Left cardiac atrium (tissue), 4 donors: ENCODE data around the gene MC1R. TPM values are rescaled to one million over a fixed set of nuclear protein-coding genes. Genes with fewer than 3 reads are reported as not detected.
"Not testable (repeated sequence)": the region's sequence is repeated elsewhere in the genome, so short reads cannot be mapped to it uniquely, and the experiment has no call there.

ENCODE experiments used
- ATAC-seq, 2 donors: fragments of 200-7000 bp; cut with Tn5 transposase; one replicate each; pipeline ENCODE4 v1.9.1; 2020; ENCODE audit warnings: mild to moderate bottlenecking in 2 of 2, moderate library complexity in 2 of 2
- DNase-seq: peaks from one replicate; pipeline ENCODE4 v3.0.0-alpha.2; 2020
- intact Hi-C, 2 donors: fragments of 100-400 bp; cut with DNase I; formaldehyde crosslinking; loops; one replicate each; pipeline versions ENCODE4 v1.14.1 to v1.15.1; 2022 to 2023
- total RNA-seq, 2 donors: library from RNA; stranded (reverse); fragmentation: NEBNext Ultra II Directional; extraction: Animal tissue kit (Norgen Biotek cat#: 25700); gene quantifications; one replicate each; pipeline ENCODE4 v1.2.1, GENCODE V29; 2021
- donor health status: DM: no; HTN: yes; CAD: no.
- donor health status: DM: no; HTN: yes; CAD: no; lungs with severe emphysema.
- donor health status: DM: yes; HTN: yes; CAD: no.
- donor health status: Dilated cardiomyopathy.

Gene MC1R
- total RNA-seq, 2 donors from 2014 or later: 1.9 to 2.3 TPM

DNA sequence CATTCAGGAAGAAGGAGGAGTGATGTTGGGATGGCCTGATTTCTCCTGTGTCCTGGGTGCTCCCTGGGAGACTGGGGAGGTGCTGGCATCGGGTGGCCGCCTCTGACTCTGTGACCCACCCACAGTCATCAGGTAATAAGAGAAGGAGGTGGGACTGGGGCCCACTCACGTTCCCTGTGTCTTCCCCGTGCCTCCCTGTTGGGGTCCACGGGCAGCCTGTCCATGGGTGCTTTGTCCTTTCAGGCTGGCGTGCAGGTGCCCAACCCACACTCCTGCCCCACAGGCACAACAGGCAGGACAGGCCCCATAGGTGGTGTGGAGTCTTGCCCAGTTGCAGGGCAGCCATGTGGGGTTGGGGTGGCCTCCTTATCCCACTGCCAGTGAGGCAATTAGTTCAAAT is 33.9 kb downstream of the MC1R start:
- intact Hi-C loops: no loop called here
- DNase-seq: no peak
- no peak for ATAC-seq

- DNase-seq (no peak), ATAC-seq (no peak)
- intact Hi-C loops: no loop called here
Observed at GRCh38 chr16:89953671-89954406, 35.2 kb downstream of the MC1R start.

DNA sequence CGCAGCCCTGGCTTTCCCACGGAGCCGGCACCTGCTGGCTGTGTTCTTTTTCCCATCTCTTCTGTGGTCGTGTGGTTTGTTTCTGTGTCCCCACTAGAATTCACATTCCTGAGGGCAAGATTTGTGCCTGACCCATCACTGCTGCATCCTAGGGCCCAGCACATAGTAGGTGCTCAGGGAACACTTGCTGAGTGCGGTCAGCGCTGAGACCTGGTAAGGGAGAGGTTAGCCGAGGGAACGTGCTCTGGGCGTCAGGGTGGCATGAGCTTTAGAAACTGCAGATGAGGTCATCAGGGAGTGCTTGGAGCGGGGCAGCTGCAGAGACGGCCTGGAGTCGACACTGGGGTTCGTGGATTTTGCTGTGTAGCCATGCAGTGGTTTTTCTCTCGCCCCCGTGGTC is 35.8 kb downstream of the MC1R start:
- intact Hi-C loops: no loop called here
- ATAC-seq (no peak), DNase-seq (no peak)

DNA sequence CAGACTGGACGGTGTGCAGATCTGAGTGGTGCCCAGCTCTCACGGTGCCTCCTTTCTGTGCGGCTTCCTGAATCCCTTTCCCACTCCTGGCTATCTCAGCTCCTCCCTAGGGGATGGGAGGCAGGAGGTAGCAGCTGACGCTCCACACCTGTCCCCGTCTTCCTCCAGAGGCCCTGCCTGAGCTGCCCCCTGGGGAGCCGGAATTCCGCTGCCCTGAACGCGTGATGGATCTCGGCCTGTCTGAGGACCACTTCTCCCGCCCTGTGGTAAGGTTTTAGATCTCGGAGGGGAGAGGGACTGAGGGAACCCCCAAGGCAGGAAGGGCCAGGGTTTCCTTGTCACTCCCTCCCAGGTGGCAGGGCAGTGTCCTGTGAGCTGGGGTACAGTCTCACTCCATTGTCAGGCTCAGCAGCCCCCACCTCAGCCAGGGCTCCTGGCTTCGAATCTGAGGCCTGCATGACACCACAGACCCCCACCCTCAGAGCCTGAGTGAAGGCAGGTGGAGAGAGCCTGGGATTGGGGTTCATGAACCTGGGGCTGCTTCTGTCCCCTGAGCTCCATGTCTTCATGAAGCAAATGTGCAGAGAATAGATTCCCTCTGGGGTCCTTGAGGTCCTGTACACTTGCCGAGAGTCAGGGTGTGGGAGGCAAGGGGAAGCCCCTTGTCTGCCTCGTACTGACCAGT is 36.5 kb downstream of the MC1R start:
- DNase-seq: no peak

GRCh38 chr16:89956505-89957215 is 38.0 kb downstream of the MC1R start:
- ATAC-seq (peak in 1 of 2 donors; percentile 12), DNase-seq (no peak)
- intact Hi-C loops: no loop called here

More for the DNA sequence above, 36.5 kb downstream of the MC1R start:
- intact Hi-C loops: no loop called here
- no peak for ATAC-seq

DNA sequence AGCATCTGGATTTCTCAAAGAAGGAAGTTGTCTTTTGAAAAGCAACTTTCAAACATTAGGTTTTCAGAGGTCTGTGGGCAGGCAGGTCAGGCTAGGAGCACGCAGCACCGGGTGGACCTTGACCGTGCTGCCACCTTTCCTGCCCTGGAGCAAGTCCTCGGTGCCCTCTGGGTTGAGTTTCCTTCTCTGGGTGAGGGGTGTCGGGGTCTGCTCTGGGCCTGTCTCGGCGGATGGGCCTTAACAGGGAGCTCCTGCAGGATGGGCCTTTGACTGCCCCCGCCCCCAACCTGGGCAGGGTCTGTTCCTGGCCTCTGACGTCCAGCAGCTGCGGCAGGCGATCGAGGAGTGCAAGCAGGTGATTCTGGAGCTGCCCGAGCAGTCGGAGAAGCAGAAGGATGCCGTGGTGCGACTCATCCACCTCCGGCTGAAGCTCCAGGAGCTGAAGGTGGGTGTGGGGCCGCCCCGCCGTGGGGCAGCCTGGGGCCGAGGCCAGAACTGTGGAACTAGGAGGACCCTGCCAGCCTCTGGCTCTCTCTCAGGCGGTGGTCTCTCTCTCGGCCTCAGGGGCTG is 38.6 kb downstream of the MC1R start:
- ATAC-seq (peak in 1 of 2 donors; percentile 4), DNase-seq (no peak)
- intact Hi-C loops: no loop called here

DNA sequence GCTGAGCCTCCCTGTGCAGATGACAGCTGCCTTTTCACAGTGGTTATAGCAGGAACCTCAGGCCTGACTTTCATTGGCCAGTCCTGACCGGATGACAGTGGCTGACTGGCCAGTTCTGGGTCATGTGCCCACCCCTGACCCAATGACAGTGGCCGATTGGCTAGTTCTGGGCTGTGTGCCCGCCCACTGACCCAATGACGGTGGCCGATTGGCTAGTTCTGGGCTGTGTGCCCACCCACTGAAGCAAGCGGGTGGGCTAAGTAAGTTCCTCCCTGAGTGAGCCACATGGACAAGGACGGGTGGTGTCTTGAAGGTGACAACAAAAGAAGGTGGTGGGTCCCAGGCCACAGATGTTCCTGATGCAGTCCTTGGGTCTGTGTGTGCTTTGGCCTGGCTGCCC is 39.4 kb downstream of the MC1R start:
- intact Hi-C loops: no loop called here
- ATAC-seq (peak; percentile 53 to 69), DNase-seq (peak; percentile 47)

DNA sequence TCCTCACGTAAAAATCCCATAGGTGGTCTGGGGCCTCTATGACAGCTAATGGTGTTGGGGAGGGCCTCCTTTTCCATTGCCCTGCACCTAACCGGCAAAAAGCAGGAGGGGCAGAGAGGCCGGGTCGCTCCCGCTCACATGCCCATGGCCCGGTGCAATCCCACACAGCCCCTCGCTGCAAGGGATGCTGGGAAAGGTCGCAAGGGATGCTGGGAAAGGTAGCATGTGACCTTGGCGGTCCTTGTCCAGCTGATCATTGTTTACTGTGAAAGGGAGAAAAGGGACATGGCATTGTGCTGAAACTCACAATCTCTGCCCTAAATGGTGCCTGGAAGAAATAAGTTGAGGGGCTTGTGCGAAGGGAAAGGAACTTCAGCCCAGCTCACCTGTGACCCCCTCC is 39.9 kb downstream of the MC1R start:
- DNase-seq (no peak), ATAC-seq (no peak)
- intact Hi-C loops: no loop called here

- DNase-seq: no peak
- no peak for ATAC-seq
- intact Hi-C loops: no loop called here
Observed at GRCh38 chr16:89960966-89961365, 42.3 kb downstream of the MC1R start.

- intact Hi-C loops: no loop called here
- no peak for ATAC-seq
- no peak for DNase-seq
Observed at GRCh38 chr16:89961920-89962319, 43.3 kb downstream of the MC1R start.

- ATAC-seq (no peak), DNase-seq (no peak)
- intact Hi-C loops: no loop called here
Observed at GRCh38 chr16:89962754-89963498, 44.3 kb downstream of the MC1R start.

- DNase-seq (no peak), ATAC-seq (no peak)
- intact Hi-C loops: no loop called here
Observed at GRCh38 chr16:89964201-89964600, 45.5 kb downstream of the MC1R start.

DNA sequence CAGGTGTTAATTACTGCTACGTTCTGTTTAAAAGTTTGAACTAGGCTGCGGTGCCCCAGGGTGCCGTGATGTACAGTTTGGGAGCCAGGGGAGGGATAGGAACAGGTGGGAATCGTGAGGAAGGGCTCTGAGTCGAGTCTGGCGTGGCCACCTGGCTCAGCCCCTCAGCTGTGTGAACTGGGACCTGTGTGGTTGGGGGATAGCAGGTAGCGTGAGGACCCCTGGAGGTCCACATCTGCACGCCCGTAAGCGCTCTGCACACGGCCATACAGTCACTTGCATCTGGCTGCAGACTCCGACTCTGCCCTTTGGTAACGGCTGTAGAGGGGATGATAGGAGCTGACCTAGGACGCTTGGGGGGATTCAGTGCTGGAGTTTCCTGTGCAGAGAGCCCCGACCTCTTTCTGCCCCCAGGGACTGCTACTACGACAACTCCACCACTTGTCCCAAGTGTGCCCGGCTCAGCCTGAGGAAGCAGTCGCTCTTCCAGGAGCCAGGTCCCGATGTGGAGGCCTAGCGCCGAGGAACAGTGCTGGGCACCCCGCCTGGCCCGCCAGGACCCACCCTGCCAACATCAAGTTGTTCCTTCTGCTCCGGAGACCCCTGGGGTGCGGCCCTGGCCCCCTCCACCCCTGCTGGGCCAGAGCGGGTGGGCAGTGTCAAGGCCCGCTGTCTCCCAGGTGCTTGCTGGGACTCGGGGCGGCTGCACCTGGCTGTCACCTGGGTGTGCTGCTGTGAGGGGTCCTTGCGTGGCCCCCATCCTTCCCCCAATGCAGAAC is 47.0 kb downstream of the MC1R start:
- intact Hi-C loops: no loop called here
- DNase-seq (no peak), ATAC-seq (no peak)

DNA sequence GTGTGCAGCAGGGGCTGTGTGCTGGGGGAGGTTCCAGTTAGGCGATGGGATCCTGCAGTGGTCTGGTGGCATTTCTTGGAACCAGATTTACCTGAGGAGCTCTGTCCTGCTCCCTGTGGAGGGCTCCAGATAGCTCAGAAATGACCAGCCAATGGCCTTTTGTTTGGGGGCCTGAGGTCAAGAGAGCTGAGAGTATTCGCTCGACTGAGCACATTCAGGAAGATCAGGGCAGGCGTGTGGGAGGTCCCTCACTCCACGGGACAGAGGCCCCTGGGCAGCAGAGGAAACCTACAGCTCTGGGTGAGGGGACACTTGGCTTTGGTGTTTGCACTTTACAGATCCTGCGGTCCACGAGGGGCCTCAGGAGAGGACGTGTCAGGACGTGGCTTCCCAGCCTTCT is 48.1 kb downstream of the MC1R start:
- DNase-seq (no peak), ATAC-seq (no peak)
- intact Hi-C loops: no loop called here

- DNase-seq, intact Hi-C loops, ATAC-seq: not testable (repeated sequence)
Observed at GRCh38 chr16:89967436-89967835, 48.8 kb downstream of the MC1R start.

GRCh38 chr16:89968074-89968473 is 49.4 kb downstream of the MC1R start:
- ATAC-seq, intact Hi-C loops, DNase-seq: not testable (repeated sequence)

GRCh38 chr16:89969741-89970410 is 51.2 kb downstream of the MC1R start:
- ATAC-seq (no peak), DNase-seq (no peak)
- intact Hi-C loops: no loop called here
